NT2/D1 (cell line): ENCODE data around the gene NELFE.
"Not testable (repeated sequence)": the region's sequence is repeated elsewhere in the genome, so short reads cannot be mapped to it uniquely, and the experiment has no call there.

Experiments used
- SUZ12 ChIP-seq: IDR thresholded peaks from 2 replicates; pipeline ENCODE4 v1.6.1; 2011; ENCODE audit not compliant: insufficient read length, insufficient read depth; ENCODE audit errors: extremely low read depth
- ZNF274 ChIP-seq: IDR thresholded peaks from 2 replicates; pipeline ENCODE4 v1.6.1; 2011; ENCODE audit warnings: mild to moderate bottlenecking, low read depth, low read length

- TF ChIP-seq ZNF274, SUZ12: not testable (repeated sequence)
Observed at GRCh38 chr6:32005991-32006529, 47.3 kb upstream of the NELFE start.
